OCI-LY7 (cell line): Measurements from ENCODE around the gene CPNE9. TPM values are rescaled to one million over a fixed set of nuclear protein-coding genes. Genes with fewer than 3 reads are reported as not detected.

Source experiments
- Bru-seq: library from RNA; stranded (reverse); fragments of 400-500 nt; gene quantifications from one replicate; lab custom pipeline; 2021; lab: Mats Ljungman, UMichigan
- BruChase-seq, 2 experiments: library from RNA; stranded (reverse); fragments of 400-500 nt; gene quantifications; one replicate each; lab custom pipeline; 2021; lab: Mats Ljungman, UMichigan
- BruUV-seq: library from RNA; stranded (reverse); fragments of 400-500 nt; replicated peaks from 2 replicates; lab custom pipeline; 2021; lab: Mats Ljungman, UMichigan
- CTCF ChIA-PET: fragments of 300-600 bp; sonication (Branson Sonifier 250); formaldehyde crosslinking; loops from one replicate; lab custom pipeline; 2022; ENCODE audit warnings: antibody characterized with exemption; ENCODE audit not compliant: unreplicated experiment; lab: Charles Lee
- POLR2A ChIA-PET: fragments of 300-600 bp; sonication (Branson Sonifier 250); formaldehyde crosslinking; loops from one replicate; lab custom pipeline; 2022; ENCODE audit warnings: antibody characterized with exemption; lab: Charles Lee
- DNase-seq: peaks from one replicate; pipeline ENCODE4 v3.0.0-alpha.2; 2015; ENCODE audit warnings: low spot score
- H2AFZ ChIP-seq: fragments of 200-600 bp; sonication (generic), shearing (Covaris generic); 2 replicates; pipeline ENCODE4 v1.6.1; 2014; ENCODE audit warnings: mild to moderate bottlenecking, antibody characterized with exemption, low read length, moderate library complexity
- H3K27ac ChIP-seq: fragments of 200-600 bp; sonication (generic); 2 replicates; pipeline ENCODE4 v1.5.1; 2014; ENCODE audit warnings: mixed run types, low read depth, mild to moderate bottlenecking, moderate library complexity, low read length, inconsistent platforms; ENCODE audit not compliant: poor library complexity, severe bottlenecking
- H3K36me3 ChIP-seq: fragments of 200-600 bp; sonication (generic); 2 replicates; pipeline ENCODE4 v1.6.1; 2014; ENCODE audit warnings: mild to moderate bottlenecking, antibody characterized with exemption, low read length, moderate library complexity, mixed read lengths; ENCODE audit not compliant: insufficient read depth
- H3K4me1 ChIP-seq: fragments of 200-600 bp; sonication (generic); 2 replicates; pipeline ENCODE4 v1.5.1; 2014; ENCODE audit warnings: mild to moderate bottlenecking, low read length; ENCODE audit not compliant: insufficient read depth, poor library complexity, severe bottlenecking
- H3K4me2 ChIP-seq: fragments of 200-600 bp; sonication (generic); 2 replicates; pipeline ENCODE4 v1.6.1; 2014; ENCODE audit warnings: mild to moderate bottlenecking, low read length
- H3K4me3 ChIP-seq: fragments of 200-600 bp; sonication (generic); 2 replicates; pipeline ENCODE4 v1.5.1; 2014; ENCODE audit warnings: mild to moderate bottlenecking, low read depth, low read length; ENCODE audit not compliant: poor library complexity, severe bottlenecking
- H3K79me2 ChIP-seq: fragments of 200-600 bp; sonication (generic); 2 replicates; pipeline ENCODE4 v1.6.1; 2016; ENCODE audit warnings: low read depth, mild to moderate bottlenecking, low read length, moderate library complexity, mixed read lengths; ENCODE audit not compliant: insufficient read depth
- H3K9me2 ChIP-seq: fragments of 200-600 bp; sonication (generic); 2 replicates; pipeline ENCODE4 v1.6.1; 2016; ENCODE audit warnings: mild to moderate bottlenecking, low read length, mixed read lengths; ENCODE audit not compliant: insufficient read depth
- H3K9me3 ChIP-seq: fragments of 200-600 bp; sonication (generic); 2 replicates; pipeline ENCODE4 v1.6.1; 2014; ENCODE audit warnings: mild to moderate bottlenecking, mixed run types, low read length, mixed read lengths
- H4K20me1 ChIP-seq: fragments of 200-600 bp; sonication (generic); 2 replicates; pipeline ENCODE4 v1.6.1; 2014; ENCODE audit warnings: mild to moderate bottlenecking, antibody characterized with exemption, low read length, moderate library complexity, mixed read lengths; ENCODE audit not compliant: insufficient read depth
- EZH2phosphoT487 ChIP-seq: fragments of 200-600 bp; sonication (generic); IDR thresholded peaks from 2 replicates; pipeline ENCODE4 v1.6.1; 2018; ENCODE audit warnings: low read depth, borderline replicate concordance, mild to moderate bottlenecking, mixed run types, antibody characterized with exemption, low read length, moderate library complexity, mixed read lengths
- intact Hi-C: fragments of 100-400 bp; cut with micrococcal nuclease; formaldehyde crosslinking; loops from one replicate; pipeline ENCODE4 v1.10.0; 2022; ENCODE audit not compliant: unreplicated experiment
- long read RNA-seq: library from polyadenylated mRNA; stranded (forward); transcript quantifications from one replicate; pipeline ENCODE4 v2.0.0, GENCODE V29; 2022
- total RNA-seq, 2 experiments: library from RNA; depleted of rRNA in 1 of 2; stranded (reverse); fragments of >200 nt in 1 of 2; shearing (Covaris generic) in 1 of 2; gene quantifications; 2 replicates each; pipeline ENCODE4 v1.2.3, GENCODE V29; 2014 to 2022
- TF ChIP-seq, protein P1 (sequence below): fragments of 200-600 bp; sonication (generic); conservative IDR thresholded peaks from 2 replicates; pipeline ENCODE4 v1.5.1; 2014; ENCODE audit warnings: mild to moderate bottlenecking, antibody characterized with exemption, low read length, moderate library complexity, mixed read lengths

The CPNE9 gene, protein sequence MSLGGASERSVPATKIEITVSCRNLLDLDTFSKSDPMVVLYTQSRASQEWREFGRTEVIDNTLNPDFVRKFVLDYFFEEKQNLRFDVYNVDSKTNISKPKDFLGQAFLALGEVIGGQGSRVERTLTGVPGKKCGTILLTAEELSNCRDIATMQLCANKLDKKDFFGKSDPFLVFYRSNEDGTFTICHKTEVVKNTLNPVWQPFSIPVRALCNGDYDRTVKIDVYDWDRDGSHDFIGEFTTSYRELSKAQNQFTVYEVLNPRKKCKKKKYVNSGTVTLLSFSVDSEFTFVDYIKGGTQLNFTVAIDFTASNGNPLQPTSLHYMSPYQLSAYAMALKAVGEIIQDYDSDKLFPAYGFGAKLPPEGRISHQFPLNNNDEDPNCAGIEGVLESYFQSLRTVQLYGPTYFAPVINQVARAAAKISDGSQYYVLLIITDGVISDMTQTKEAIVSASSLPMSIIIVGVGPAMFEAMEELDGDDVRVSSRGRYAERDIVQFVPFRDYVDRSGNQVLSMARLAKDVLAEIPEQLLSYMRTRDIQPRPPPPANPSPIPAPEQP
- total RNA-seq (2014; rRNA removed; shearing (Covaris generic)): 0.08 TPM in 1 of 2 replicates, not detected in the other
- total RNA-seq (2022): 0.22 TPM in 1 of 2 replicates, not detected in the other
- Bru-seq, nascent RNA: percentile 23 among the genes with signal in this experiment
- BruChase-seq, experiment 1, labeled RNA remaining after a 6-hour chase: percentile 18 among the genes with signal in this experiment
- BruChase-seq, experiment 2, labeled RNA remaining after a 2-hour chase: percentile 22 among the genes with signal in this experiment
- long read RNA-seq, partial matches to known transcripts: 0 of 2 reads
- long read RNA-seq, other reads (novel, unspliced or antisense): 2 of 2 reads

DNA sequence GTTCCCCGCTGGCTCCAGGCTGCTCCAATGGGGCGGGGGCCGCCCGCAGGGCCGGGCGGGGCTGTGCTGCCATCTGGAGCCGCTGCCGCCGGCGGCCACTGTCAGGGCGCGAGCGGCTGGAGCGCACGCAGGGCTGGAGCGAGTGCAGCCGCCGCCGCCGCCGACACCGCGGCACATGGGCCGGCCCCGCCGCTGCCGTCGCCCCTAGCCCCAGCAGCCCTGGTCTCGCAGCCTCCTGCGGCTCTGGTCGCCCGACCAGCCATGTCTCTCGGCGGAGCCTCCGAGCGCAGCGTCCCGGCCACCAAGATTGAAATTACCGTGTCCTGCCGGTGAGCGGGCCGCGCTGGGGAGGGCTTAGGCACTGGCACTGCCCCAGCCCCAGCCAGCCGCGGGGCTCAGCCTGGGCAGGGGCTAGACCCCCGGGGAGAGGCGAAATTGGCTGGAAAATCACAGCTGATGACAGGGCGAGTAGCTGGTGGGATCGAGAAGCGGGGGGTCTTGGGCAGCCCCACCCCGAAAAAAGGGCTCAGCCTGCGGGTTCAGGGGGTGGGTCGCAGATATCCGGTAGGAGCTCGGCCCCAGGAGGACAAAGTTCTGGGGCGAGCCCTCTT, at the start of gene CPNE9:
Gene CPNE9 (plus strand): TSS at position 98 of the 611 bp plus-strand sequence. CDS start 164 bp downstream, at position 262.
- Histone ChIP-seq H3K79me2 (no peaks in the 10 kb centered on the region), H4K20me1 (no peaks in the 10 kb centered on the region), H3K27ac (no peak within 1 kb of the TSS), H3K4me2 (no peak within 1 kb of the TSS), H3K9me3 (no peaks in the 10 kb centered on the region), H3K36me3 (no peaks in the 10 kb centered on the region), H3K4me1 (no peaks in the 10 kb centered on the region), H3K9me2 (no peaks in the 10 kb centered on the region), H2AFZ (no peak within 1 kb of the TSS), H3K4me3 (no peak within 1 kb of the TSS)
- TF ChIP-seq EZH2phosphoT487: no peak
- TF ChIP-seq, protein P1, sequence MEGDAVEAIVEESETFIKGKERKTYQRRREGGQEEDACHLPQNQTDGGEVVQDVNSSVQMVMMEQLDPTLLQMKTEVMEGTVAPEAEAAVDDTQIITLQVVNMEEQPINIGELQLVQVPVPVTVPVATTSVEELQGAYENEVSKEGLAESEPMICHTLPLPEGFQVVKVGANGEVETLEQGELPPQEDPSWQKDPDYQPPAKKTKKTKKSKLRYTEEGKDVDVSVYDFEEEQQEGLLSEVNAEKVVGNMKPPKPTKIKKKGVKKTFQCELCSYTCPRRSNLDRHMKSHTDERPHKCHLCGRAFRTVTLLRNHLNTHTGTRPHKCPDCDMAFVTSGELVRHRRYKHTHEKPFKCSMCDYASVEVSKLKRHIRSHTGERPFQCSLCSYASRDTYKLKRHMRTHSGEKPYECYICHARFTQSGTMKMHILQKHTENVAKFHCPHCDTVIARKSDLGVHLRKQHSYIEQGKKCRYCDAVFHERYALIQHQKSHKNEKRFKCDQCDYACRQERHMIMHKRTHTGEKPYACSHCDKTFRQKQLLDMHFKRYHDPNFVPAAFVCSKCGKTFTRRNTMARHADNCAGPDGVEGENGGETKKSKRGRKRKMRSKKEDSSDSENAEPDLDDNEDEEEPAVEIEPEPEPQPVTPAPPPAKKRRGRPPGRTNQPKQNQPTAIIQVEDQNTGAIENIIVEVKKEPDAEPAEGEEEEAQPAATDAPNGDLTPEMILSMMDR: no peak
- no peak for DNase-seq
- intact Hi-C loops: no loop called here
- BruUV-seq: no TSS peak
- CTCF ChIA-PET: no interaction called here
- POLR2A ChIA-PET: no interaction called here

DNA sequence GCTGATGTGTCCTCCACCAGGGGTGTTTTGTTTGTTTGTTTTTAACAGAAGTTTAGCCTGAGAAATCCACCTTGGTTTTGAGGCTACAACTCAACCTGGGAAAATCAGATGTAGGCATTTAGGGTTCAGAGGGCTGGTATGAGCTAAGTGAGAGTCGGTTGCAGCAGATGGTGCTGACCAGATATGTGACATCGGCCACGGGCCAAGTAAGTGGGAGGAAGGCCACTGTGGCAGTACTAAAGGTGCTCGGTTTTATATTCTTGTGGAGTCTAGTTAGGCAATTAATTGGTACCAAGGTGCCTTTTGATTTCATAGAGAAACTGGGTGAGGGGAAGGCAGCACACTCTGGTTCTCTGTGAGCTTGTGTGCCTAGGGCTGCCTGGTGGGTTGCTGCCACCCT, 43.8 kb upstream of the CPNE9 start:
- Histone ChIP-seq H3K4me1 (peaks cover under 1% of the 10 kb centered on the region), H3K36me3 (peaks cover 95% of the 10 kb centered on the region), H3K9me3 (no peaks in the 10 kb centered on the region), H3K79me2 (peaks cover 4% of the 10 kb centered on the region; the same call in 1 of the 2 replicates), H3K9me2 (no peaks in the 10 kb centered on the region), H3K27ac (no peak overlapping the region), H3K4me3 (no peak overlapping the region), H4K20me1 (no peaks in the 10 kb centered on the region), H3K4me2 (no peak overlapping the region), H2AFZ (no peak overlapping the region)
- no TSS peak for BruUV-seq
- DNase-seq: no peak
- intact Hi-C loops: no loop called here
- no peak for TF ChIP-seq EZH2phosphoT487
- TF ChIP-seq, protein P1: no peak
- ChIA-PET POLR2A (interaction anchor here (0.6 to 0.9 kb wide), 2 partner anchors 10 to 47 kb away, joined by 3 to 4 read pairs; no protein-coding TSS in a partner anchor), CTCF (no interaction called here)
